Caco-2 (cell line): ENCODE data around the gene PGM2. TPM values are rescaled to one million over a fixed set of nuclear protein-coding genes. Genes with fewer than 3 reads are reported as not detected.

ENCODE experiments used
- BruUV-seq: library from RNA; stranded (reverse); fragments of 400-500 nt; replicated peaks from 2 replicates; lab custom pipeline; 2021; lab: Mats Ljungman, UMichigan
- CTCF ChIA-PET: fragments of 300-600 bp; sonication (Branson Sonifier 250); formaldehyde crosslinking; loops from one replicate; lab custom pipeline; 2022; ENCODE audit warnings: antibody characterized with exemption; lab: Charles Lee
- POLR2A ChIA-PET: fragments of 300-600 bp; sonication (Branson Sonifier 250); formaldehyde crosslinking; loops from one replicate; lab custom pipeline; 2022; ENCODE audit warnings: antibody characterized with exemption; lab: Charles Lee
- DNase-seq, 2 experiments: peaks; one replicate each; pipeline versions ENCODE4 v3.0.0 to v3.0.0-alpha.2; 2020 to 2022
- H3K27me3 ChIP-seq: replicated peaks from 2 replicates; pipeline ENCODE4 v1.6.0; 2011; ENCODE audit warnings: low read length; ENCODE audit not compliant: control insufficient read depth, insufficient read depth
- H3K36me3 ChIP-seq: 2 replicates; pipeline ENCODE4 v1.5.1; 2011; ENCODE audit warnings: low read length; ENCODE audit not compliant: control insufficient read depth, insufficient read depth
- H3K4me1 ChIP-seq: fragments of 250-450 bp; sonication (Bioruptor Pico); 2 replicates; pipeline ENCODE4 v1.5.1; 2020; ENCODE audit warnings: mild to moderate bottlenecking
- H3K4me3 ChIP-seq: 2 replicates; pipeline ENCODE4 v1.5.1; 2011; ENCODE audit warnings: low read depth, mild to moderate bottlenecking, control low read depth, low read length
- H3K9me3 ChIP-seq: fragments of 250-450 bp; sonication (Bioruptor Pico); 2 replicates; pipeline ENCODE4 v1.5.1; 2020; ENCODE audit warnings: mild to moderate bottlenecking, moderate library complexity
- H3K27ac Mint-ChIP-seq: one replicate; pipeline ENCODE4 v1.8.0; 2022; ENCODE audit warnings: mixed read lengths; ENCODE audit not compliant: unreplicated experiment
- H3K27me3 Mint-ChIP-seq: one replicate; pipeline ENCODE4 v1.8.0; 2022; ENCODE audit warnings: mixed read lengths; ENCODE audit not compliant: insufficient read depth, unreplicated experiment
- H3K36me3 Mint-ChIP-seq: one replicate; pipeline ENCODE4 v1.8.0; 2022; ENCODE audit warnings: mild to moderate bottlenecking, mixed read lengths; ENCODE audit not compliant: insufficient read depth, unreplicated experiment
- H3K4me1 Mint-ChIP-seq: one replicate; pipeline ENCODE4 v1.8.0; 2022; ENCODE audit warnings: low read depth, mixed read lengths; ENCODE audit not compliant: unreplicated experiment
- H3K4me3 Mint-ChIP-seq: one replicate; pipeline ENCODE4 v1.8.0; 2022; ENCODE audit warnings: mild to moderate bottlenecking, moderate library complexity, mixed read lengths; ENCODE audit not compliant: unreplicated experiment
- H3K9me3 Mint-ChIP-seq: one replicate; pipeline ENCODE4 v1.8.0; 2022; ENCODE audit warnings: mixed read lengths; ENCODE audit not compliant: unreplicated experiment
- intact Hi-C: fragments of 100-400 bp; cut with micrococcal nuclease; formaldehyde crosslinking; loops from one replicate; pipeline ENCODE4 v1.10.0; 2022; ENCODE audit not compliant: unreplicated experiment
- total RNA-seq: library from RNA; stranded (reverse); gene quantifications from 2 replicates; pipeline ENCODE4 v1.2.3, GENCODE V29; 2022
- TF ChIP-seq, protein P1 (sequence below), 2 experiments: fragments of 200-600 bp in 1 of 2; IDR thresholded peaks; 1 replicate in 1 of 2; 2 replicates in 1 of 2; pipeline versions ENCODE4 v1.5.1 to v1.8.0; 2011 to 2022; ENCODE audit warnings: antibody characterized with exemption in 1 of 2, control low read depth in 1 of 2, inconsistent platforms in 1 of 2, low read depth in 1 of 2, low read length in 1 of 2, mild to moderate bottlenecking in 1 of 2, moderate library complexity in 1 of 2; ENCODE audit not compliant: insufficient read depth in 1 of 2, severe bottlenecking in 1 of 2, unreplicated experiment in 1 of 2

Gene PGM2
- total RNA-seq, 1 experiment from 2014 or later, result 33.4 TPM

DNA sequence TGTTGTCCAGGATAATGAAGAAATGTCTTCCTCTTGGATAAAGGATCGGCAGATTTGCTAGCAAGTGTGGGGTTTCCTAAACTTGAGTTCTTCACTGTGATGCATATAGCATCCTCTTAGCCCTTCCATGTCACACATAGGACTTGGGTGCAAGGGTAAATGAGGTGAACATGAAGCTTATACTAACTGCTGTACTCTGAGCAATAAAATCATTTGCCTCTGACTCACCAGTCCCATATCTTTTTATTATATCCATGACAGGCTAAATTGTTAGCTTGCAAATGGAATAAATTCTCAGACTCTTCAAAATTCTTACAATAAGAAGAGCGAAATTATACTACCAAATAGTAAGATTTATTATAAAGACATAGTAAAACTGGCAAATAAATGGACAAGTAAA is 49.7 kb downstream of the PGM2 start:
- Histone ChIP-seq H3K4me1 (no peaks in the 10 kb centered on the region), H3K36me3 (no peaks in the 10 kb centered on the region), H3K9me3 (no peaks in the 10 kb centered on the region), H3K4me3 (no peak overlapping the region), H3K27me3 (no peaks in the 10 kb centered on the region)
- intact Hi-C loops, result no loop called here
- peaks cover 5% of the 10 kb centered on the region for H3K4me1 Mint-ChIP-seq
- no peaks in the 10 kb centered on the region for H3K36me3 Mint-ChIP-seq
- no peaks in the 10 kb centered on the region for H3K27me3 Mint-ChIP-seq
- no peak overlapping the region for H3K27ac Mint-ChIP-seq
- TF ChIP-seq, protein P1, sequence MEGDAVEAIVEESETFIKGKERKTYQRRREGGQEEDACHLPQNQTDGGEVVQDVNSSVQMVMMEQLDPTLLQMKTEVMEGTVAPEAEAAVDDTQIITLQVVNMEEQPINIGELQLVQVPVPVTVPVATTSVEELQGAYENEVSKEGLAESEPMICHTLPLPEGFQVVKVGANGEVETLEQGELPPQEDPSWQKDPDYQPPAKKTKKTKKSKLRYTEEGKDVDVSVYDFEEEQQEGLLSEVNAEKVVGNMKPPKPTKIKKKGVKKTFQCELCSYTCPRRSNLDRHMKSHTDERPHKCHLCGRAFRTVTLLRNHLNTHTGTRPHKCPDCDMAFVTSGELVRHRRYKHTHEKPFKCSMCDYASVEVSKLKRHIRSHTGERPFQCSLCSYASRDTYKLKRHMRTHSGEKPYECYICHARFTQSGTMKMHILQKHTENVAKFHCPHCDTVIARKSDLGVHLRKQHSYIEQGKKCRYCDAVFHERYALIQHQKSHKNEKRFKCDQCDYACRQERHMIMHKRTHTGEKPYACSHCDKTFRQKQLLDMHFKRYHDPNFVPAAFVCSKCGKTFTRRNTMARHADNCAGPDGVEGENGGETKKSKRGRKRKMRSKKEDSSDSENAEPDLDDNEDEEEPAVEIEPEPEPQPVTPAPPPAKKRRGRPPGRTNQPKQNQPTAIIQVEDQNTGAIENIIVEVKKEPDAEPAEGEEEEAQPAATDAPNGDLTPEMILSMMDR (IDR thresholded peaks at IDR 0.05; ENCODE audit: insufficient read depth in 1 of 2, low read depth in 1 of 2, low read length in 1 of 2, severe bottlenecking in 1 of 2, unreplicated experiment in 1 of 2), result no peak
- BruUV-seq, result no TSS peak
- H3K4me3 Mint-ChIP-seq, result no peak overlapping the region
- ChIA-PET POLR2A (no interaction called here), CTCF (no interaction called here)
- H3K9me3 Mint-ChIP-seq, result no peaks in the 10 kb centered on the region
- DNase-seq, result no peak

DNA sequence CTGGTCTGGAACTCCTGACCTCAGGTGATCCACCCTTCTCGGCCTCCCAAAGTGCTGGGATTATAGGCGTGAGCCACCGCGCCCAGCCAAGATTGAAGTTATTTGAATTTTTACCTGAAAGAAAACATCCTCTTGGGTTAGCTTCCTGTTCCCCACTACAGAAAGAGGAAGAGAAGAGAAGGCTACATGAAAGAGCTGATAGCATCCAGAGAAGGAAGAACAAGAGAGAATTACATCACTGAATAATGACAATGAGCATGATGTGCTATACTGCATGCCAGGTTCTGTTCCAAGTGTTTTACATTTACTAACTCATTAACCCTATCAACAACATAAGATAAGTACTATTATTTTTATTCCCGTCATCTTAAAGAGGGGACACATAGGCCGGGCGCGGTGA is 52.9 kb downstream of the PGM2 start:
- H3K36me3 Mint-ChIP-seq, result no peaks in the 10 kb centered on the region
- TF ChIP-seq, protein P1 (IDR thresholded peaks at IDR 0.05; ENCODE audit: insufficient read depth in 1 of 2, low read depth in 1 of 2, low read length in 1 of 2, severe bottlenecking in 1 of 2, unreplicated experiment in 1 of 2), result no peak
- ChIA-PET CTCF (no interaction called here), POLR2A (no interaction called here)
- H3K4me1 Mint-ChIP-seq, result peaks cover 5% of the 10 kb centered on the region
- H3K9me3 Mint-ChIP-seq, result no peaks in the 10 kb centered on the region
- no peaks in the 10 kb centered on the region for H3K27me3 ChIP-seq
- no peak overlapping the region for H3K4me3 ChIP-seq
- no TSS peak for BruUV-seq
- H3K4me3 Mint-ChIP-seq, result no peak overlapping the region
- no peaks in the 10 kb centered on the region for H3K9me3 ChIP-seq
- no peaks in the 10 kb centered on the region for H3K4me1 ChIP-seq
- no peaks in the 10 kb centered on the region for H3K27me3 Mint-ChIP-seq
- DNase-seq, result no peak
- intact Hi-C loops, result no loop called here
- H3K27ac Mint-ChIP-seq, result no peak overlapping the region
- H3K36me3 ChIP-seq, result no peaks in the 10 kb centered on the region

DNA sequence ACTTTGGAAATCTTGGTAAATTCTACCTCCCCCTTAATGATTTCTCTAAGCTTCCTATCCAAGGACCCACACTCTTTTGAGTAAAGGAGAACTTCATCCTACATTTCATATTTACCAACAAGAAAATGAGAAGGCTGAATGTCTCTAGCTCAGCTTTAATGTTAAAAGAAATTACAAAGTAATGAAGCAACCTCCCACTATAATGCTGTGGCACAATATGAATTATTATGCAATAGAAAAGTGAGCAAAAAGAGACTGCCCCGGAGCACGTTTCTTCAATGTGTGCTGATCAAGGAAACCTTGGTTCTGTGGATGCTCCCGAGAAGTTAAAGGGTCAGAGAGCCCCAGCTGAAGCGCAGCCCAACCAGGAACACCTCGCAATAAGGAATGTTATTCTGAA is 55.3 kb downstream of the PGM2 start:
- Mint-ChIP-seq H3K9me3 (no peaks in the 10 kb centered on the region), H3K4me1 (no peaks in the 10 kb centered on the region), H3K4me3 (no peak overlapping the region), H3K27ac (no peak overlapping the region), H3K27me3 (peaks cover 4% of the 10 kb centered on the region), H3K36me3 (no peaks in the 10 kb centered on the region)
- Histone ChIP-seq H3K9me3 (no peaks in the 10 kb centered on the region), H3K27me3 (no peaks in the 10 kb centered on the region), H3K4me1 (no peaks in the 10 kb centered on the region), H3K4me3 (no peak overlapping the region), H3K36me3 (no peaks in the 10 kb centered on the region)
- no peak for DNase-seq
- TF ChIP-seq, protein P1 (IDR thresholded peaks at IDR 0.05; ENCODE audit: insufficient read depth in 1 of 2, low read depth in 1 of 2, low read length in 1 of 2, severe bottlenecking in 1 of 2, unreplicated experiment in 1 of 2), result no peak
- POLR2A ChIA-PET, result no interaction called here
- no TSS peak for BruUV-seq
- intact Hi-C loops, result no loop called here
- CTCF ChIA-PET, result interaction anchor here (0.6 kb wide), 1 partner anchor 13 kb away, joined by 3 read pairs; no protein-coding TSS in a partner anchor
